HG02943 (cell line): ENCODE results near the gene DNTT.
"Not testable (repeated sequence)": the region's sequence is repeated elsewhere in the genome, so short reads cannot be mapped to it uniquely, and the experiment has no call there.

ENCODE experiments used
- ATAC-seq: cut with Tn5 transposase; IDR thresholded peaks from one replicate; pipeline ENCODE4 v1.9.1; 2021; ENCODE audit warnings: mild to moderate bottlenecking, low read depth, moderate library complexity; ENCODE audit not compliant: unreplicated experiment

Gene DNTT

DNA sequence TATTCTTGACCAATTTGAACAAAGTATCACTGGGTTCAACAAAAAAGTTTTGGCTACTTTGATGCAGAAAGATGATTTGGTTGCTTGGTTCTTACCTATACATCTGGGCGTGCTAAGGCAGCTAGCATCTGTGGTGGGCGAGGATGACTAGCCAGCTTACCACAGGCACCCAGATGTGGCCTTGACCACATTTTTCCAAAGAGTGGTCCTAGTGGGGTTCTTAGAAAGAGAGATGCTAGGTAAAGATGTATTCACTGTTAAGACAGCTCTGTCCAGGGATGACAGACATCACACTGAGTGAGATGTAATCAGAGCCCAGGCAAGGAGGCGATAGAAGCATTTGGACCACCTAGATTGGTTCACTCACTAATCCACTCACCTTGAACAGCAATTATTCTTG, 785 bp downstream of the DNTT start:
- ATAC-seq, result no peak

DNA sequence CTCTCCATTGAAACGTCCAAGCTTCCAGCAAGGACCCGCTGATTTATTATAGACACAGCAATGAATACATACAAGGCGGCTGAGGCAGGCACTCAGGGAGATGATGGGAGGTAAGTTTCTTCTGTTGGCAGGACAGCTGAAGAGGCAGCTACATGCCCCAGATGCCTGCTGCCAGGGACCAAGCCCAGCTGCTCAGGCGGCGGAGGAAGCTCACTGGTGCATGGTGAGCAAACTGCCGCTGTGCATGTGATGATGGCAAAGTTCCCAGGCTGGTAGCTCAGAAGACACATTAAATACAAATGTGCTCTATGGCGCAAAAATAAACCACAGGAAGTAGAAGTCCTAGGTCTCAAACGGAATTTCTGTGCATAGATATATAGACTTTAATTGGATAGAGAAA, 2.3 kb downstream of the DNTT start:
- ATAC-seq, result no peak

DNA sequence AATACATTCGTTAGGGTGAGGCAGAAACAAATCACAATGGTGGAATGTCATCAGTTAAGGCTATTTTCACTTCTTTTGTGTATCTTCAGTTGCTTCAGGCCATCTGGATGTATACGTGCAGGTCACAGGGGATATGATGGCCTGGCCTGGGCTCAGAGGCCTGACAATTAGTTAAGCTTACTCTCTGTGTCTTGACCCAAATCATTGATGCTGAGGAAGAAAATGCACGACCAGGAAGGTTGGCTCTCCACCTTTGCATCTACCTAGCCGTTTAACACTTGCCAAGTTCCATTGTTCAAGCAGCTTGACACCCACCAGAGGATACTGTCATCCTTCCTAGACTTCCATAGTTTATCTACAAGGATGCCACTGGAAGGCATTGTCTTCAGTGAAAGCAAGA, 4.6 kb downstream of the DNTT start:
- not testable (repeated sequence) for ATAC-seq

DNA sequence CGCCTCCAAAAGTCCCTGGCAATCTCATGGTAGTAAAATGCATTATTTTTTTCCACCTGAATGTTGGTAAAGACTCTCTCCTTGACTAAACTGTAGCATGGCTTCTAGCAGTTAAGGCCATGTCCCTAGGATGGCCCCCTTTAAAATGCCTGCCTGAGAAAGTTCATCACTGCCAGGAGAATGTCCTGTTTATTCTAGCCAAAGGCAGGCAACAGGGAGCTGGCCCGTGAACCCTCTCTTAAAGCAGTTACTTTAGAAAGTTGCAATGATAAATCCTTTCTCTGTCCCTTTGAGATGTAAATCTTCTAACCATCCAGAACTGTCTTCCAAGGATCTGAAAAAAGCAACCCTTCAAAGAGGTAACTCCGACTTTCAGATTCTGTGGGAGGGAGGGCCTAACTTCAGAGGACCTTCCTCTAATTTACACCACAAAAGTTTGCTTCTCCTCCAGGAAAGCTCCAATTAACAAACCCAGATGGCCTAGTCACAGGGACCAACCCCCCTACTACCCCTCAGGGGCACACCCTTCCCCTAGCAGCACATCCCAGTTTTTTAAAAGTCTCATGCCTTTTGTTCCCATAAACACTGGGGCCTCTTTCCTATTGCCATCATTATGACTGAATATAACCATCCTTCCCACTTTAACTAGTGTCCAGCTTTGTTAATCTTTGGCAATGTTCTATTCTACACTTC, 5.5 kb downstream of the DNTT start:
- ATAC-seq, result no peak

DNA sequence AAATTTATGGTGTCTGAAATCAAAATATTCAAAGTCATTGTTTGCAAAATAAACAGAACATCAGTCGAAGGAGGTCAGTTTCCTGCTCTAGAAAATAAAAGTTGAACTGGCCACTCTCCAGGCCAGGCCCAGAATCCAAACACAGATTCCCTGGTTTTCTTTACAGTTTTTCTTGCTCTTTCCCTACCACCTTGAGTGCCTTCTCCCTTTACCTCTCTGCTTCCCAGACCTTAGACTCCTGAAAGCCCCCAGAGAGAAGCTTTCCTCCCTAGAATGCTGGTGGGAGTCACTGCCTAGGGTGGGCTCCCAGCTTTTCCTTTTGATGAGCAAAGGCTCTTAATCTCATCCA, 6.1 kb downstream of the DNTT start:
- no peak for ATAC-seq

DNA sequence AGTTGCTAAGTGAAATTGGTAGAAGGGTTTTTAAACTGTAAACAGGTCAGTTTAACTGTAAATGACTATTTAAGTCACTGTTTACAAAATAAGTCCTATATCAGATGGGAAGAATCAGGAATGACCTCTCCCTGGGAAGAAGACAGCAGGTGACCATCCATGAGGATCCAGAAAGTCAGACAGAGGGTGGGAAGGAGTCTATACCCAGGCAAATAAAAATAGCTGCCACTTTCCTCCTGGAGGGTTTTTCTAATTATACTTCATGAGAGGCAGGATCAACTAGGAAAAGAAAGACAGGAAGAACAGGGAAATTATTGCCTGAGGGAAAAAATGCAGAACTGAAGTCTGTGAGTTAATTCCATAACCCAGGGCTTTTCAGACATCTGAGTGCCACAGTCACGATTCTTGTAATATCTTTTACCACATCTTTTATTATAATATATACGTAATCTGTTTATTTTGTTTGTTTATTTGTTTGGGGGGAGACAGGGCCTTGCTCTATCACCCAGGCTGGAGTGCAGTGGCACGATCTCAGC, 7.0 kb downstream of the DNTT start:
- no peak for ATAC-seq

DNA sequence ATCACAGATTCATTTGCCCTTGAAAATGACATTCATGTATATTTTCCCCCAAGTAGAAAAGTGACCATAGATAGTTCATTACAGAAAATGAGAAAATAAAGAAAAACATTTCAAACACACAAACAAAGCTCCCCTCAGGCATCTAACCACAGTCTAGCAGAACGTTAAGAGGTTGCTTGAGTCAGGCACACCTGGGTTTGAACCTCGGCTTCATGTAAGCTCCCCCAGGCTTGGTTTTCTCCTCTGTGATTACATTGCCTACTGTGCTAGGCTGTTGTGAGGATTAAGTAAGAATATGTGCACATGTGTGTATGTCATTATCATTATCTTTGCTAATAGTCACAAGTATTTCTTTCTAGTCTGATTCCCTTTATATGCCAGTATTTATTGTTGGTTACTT, 9.1 kb downstream of the DNTT start:
- ATAC-seq, result no peak

DNA sequence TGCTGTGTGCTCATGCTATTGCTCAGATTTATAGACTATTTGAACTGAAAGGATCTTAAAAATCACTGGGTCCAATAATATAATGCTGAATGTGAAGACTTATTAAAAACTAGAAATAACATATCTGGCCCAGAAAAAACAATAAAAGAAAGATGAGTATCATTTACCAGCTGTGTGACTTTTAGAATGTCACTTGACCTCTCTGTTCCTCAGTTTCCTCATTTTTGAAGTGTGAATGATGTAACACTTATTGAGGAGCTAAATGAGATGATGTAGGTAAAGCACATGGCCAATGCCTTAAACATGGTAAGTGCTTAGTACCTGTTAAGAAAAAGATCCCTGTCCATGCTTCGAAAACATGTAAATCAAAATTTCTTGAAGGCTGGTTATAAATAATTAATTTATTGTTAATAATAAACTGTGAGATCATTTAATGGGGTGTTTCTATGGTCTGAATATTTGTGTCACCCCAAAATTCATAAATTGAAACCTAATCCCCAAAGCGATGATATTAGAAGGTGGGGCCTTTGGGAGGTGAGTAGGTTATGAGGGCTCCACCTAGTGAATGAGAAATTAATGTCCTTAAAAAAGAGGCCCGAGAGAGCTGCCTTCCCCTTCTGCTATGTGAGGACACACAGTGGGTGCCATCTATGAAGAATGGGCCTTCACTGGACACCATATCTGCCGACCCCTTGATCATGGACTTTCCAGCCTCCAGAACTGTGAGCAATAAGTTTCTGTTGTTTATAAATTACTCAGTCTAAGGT, 13.0 kb downstream of the DNTT start:
- ATAC-seq, result no peak

DNA sequence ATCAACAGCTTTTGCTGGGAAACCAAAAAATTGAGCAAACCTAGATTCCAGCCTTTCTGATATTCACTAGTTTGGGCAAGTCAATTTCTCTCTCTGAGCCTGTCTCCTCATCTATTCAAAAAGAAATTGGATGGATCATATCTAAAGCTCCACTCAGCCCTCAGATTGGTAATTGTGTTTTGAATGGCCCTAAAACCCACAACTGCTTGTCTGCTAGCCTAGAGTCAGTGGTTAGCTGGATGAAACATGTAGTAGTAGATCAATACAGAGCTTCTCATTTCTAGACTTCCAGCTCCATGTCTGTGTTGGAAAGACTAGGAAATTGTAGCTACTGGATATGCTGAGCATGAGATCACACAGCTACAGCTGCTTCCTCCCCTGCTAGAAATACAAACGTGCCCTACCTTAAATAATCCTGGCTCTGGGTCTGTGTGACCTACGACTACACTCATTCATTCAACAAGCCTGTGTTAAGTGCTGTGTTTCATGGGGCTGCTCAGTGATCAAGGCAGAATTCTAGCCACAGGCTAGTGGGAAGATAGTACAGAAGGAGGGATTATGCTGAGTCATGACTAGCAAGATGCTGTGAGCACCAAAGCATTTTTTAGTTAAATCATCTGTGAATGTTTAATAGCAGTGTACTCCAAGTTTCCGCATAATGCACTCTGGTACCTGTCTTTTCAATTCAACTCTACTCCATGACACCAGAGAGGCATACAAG, 15.7 kb downstream of the DNTT start:
- no peak for ATAC-seq

DNA sequence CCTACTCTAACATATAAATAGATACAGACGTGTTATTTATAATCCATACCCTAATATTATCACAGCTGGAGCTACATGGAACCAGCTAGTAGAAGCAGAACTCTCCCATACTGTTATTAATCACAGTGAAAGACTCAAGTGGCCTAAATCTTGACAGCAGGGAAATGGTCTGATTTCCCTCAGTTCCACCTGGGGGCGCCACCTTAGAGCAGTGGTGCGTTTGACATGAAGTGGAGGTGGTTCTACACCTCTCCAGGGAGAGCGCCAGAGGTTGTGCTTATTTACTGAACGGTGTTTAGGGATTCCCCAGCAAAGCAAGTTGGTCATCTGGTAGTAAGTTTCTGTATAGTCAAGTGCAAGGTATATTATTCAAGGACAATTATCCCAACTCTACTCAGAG, 17.6 kb downstream of the DNTT start:
- no peak for ATAC-seq

DNA sequence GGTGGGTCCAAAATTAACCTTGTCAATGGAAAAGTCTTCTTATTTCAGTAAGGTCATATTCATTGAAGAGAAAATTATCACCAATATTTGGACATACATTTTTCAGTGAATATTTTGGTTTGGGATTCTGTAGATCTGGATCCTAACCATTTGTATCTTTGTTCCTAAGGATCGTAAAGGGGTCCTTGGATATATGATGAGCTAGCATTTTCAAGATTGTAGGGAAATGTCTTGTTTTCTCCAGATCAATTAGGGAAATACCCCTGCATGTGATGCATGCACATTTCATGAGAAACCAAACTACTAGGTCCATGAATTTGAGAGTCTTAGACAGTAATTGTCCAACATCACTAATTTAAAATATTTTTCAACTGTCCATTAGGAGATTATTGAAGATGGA, 18.0 kb downstream of the DNTT start:
- ATAC-seq, result no peak

DNA sequence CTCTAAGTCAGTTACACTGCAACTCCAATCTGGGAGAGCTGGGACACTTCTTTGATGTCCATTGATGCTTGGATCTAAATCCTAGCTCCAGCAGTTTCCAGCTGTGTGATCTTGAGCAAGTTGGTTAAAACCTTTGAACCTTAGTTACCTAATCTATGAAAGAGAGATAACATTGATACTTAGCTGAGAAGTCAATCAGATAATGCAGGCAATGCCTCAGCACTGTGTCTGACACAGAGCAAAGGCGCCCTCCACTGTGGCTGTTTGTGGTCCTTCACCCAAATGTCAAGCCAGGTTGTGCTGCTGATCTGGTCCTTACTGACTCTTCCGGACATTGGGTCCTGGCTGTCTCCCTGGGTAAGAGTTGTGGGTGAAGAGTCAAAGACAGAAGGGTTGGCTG, 20.2 kb downstream of the DNTT start:
- ATAC-seq, result no peak

DNA sequence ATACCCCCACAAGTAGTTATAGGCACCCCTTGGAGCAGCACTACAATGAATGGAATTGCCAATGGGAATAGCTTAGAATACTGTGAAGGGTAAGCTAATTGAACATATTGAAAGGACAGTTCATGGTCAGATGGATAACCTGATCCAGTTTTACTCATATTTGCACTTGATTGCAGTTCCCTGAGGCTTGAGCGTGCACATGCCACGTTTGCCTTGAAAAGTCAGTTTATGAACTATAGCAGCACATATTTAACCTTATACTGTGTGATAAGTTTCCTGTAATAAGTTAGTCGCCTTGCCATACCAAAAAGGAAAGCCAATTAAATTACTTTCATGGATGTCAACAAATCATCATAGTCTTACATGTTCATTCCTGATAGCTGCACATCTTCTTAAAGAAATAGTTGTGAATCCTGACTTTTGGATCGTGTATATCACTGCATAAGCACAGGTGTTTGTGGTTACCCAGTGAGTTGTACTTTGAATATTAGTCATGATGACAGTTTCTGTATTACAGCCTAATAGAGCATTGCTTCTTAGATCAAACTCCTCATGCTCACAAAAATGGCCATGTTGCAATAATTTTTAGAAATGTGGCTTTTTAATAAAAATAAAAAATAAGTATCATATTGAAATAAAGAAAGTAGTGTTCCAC, 21.6 kb downstream of the DNTT start:
- ATAC-seq, result peak; percentile 83

DNA sequence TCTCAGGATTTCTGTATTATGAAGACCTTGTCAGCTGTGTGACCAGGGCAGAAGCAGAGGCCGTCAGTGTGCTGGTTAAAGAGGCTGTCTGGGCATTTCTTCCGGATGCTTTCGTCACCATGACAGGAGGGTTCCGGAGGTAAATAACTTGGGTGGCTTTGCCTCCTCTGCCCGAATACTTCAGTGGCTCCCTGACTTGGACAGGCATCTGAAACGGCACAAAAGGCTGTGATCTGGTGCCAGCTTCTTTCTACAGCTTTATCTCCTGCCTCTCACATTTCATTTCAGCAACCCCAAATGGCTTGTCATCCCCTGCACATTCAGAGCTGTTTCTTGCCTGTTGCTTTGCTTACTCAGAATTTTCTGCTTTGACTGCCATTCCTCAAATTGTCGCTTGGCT, 23.2 kb downstream of the DNTT start:
- no peak for ATAC-seq

DNA sequence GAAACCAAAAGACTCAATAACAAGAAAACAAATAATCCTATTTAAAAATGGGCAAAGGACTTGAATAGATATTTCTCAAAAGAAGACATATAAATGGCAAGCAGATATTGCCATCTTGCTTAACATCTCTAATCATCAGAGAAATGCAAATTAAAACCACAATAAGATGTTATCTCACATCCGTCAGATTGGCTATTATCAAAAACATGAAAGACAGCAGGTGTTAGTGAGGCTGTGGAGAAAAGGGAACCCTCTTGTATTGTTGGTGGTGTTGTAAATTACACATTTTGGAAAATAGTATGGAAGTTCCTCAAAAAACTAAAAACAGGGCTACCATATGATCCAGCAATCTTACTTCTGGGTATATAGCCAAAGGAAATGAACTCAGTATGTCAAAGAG, 28.9 kb downstream of the DNTT start:
- ATAC-seq, result no peak

DNA sequence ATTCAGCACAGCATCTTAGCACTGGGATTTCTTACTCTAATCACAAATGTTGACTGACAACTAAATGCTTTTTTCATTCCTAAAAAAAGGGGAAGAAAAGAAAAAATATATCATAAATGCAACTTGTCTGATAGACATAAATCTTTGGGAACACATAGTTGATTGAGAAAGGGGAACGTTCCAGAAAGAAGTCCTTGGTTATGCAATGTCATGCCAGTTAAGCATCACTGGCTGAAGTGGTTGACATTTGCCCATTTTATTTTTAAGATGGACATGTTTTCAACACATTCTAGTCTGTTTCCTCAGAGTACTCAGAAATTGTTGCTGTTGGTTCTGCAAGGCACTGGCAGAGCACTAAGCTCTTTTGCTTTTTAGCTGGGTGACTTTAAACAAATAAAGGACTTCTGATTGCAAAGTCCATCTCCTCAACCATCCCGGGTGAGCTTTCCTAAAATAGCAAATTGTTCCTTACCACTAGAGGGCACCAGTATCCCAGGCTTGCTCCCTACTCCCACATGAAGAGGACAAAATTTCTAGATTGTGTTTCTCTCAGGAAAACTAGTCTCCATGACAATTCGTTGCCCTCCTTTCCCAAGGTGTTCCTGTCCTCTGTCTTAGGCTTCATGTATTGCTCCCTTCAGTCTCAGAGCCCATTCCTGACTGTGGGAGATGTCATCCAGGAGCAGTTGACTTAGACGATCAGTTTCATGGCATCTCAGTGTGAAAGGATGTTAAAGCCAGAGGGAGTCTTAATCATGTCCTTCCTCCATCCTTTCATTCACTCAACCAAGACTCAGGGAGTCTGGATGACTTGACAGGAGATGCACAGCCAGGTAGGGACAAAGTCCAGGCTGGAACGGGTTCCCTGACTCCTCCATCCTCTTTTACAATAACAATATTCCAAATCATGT, 30.6 kb downstream of the DNTT start:
- ATAC-seq, result no peak

DNA sequence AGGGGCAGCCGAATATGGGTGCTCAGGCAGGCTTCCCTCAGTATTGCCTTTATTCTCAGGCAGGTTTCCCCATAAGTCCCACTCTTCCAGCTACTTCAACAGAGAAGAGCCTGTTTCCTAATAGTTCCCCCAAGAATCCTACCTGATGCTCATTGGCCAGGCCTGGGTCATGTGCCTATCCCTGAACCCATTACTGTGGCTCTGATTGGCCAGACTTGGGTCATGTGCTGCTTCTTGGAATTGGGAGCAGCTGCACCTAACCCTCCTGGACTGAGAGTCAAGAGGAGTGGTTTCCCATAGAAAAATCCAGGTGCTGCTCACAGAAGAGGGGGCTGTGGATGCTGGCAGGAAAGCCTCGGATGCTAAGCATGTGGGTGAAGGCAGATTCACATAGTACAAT, 32.9 kb downstream of the DNTT start:
- ATAC-seq, result no peak

DNA sequence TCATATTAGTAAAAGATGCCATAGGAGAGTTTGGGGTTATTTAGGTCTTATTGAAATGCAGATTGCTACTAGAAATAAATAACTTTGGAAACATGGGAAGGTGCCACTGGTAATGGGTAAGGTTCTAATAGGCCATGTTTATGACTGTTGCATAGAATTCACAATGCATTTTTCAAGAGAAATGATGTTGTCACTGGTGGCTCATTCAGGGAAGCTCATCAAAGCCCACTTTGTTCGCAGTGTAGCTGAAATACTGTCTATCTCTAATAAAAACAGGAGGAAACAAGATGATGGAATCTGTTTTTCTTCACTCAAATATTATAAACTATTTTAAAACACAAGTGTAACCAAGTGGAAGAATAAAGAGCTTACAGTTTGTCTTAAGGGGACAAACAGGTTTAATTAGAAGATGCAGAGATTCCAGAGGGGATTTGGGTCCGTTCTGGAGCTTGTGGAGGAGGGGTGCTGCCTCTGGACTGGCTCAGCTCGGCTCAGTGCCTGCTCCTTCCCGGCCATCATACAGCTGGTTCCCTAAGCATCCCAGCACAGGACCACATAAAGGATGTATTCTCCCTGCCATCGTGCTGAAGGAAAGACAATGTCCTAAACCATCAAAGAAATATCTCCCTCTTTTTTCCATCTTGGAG, 34.2 kb downstream of the DNTT start:
- no peak for ATAC-seq

DNA sequence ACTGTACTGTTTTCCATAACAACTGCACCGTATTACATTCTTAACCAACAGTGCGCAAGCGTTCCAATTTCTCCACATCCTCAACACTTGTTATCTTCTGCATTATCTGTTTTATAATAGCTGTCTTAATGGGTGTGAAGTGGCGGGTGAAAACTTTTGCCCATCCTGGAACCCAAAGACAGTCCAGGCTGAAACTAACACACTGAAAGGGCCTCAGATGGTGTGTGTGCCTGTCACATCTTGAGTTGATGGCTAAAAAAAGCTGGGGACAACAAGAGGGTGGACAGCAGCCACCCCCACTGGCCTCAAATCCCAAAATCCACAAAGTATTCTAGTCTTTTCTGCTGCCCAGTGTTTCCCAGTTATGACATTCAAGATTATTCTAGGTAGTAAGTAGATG, 35.1 kb downstream of the DNTT start:
- ATAC-seq, result no peak
